A673 (cell line): ENCODE data around the gene KRTAP4-7. TPM values are rescaled to one million over a fixed set of nuclear protein-coding genes. Genes with fewer than 3 reads are reported as not detected.
"Not testable (repeated sequence)": the region's sequence is repeated elsewhere in the genome, so short reads cannot be mapped to it uniquely, and the experiment has no call there.

Source experiments
- BruUV-seq: library from RNA; stranded (reverse); fragments of 400-500 nt; replicated peaks from 2 replicates; lab custom pipeline; 2021; lab: Mats Ljungman, UMichigan
- CTCF ChIA-PET: fragments of 300-600 bp; sonication (Branson Sonifier 250); formaldehyde crosslinking; loops from one replicate; lab custom pipeline; 2022; ENCODE audit warnings: antibody characterized with exemption; lab: Charles Lee
- POLR2A ChIA-PET: fragments of 300-600 bp; sonication (Branson Sonifier 250); formaldehyde crosslinking; loops from one replicate; lab custom pipeline; 2022; ENCODE audit warnings: antibody characterized with exemption; ENCODE audit not compliant: low non-redundant PET; lab: Charles Lee
- DNase-seq: peaks from one replicate; pipeline ENCODE4 v3.0.0-alpha.2; 2015; ENCODE audit warnings: low spot score
- H3K27ac ChIP-seq: fragments of 200-600 bp; sonication (generic); 2 replicates; pipeline ENCODE4 v1.5.1; 2016; ENCODE audit warnings: mixed run types, low read depth, mild to moderate bottlenecking, mixed read lengths, antibody characterized with exemption, low read length; ENCODE audit not compliant: poor library complexity, severe bottlenecking
- H3K27me3 ChIP-seq: fragments of 200-600 bp; sonication (generic); replicated peaks from 2 replicates; pipeline ENCODE4 v1.6.1; 2017; ENCODE audit warnings: mixed run types, low read depth, mild to moderate bottlenecking, mixed read lengths, antibody characterized with exemption, low read length; ENCODE audit not compliant: insufficient read depth, poor library complexity
- H3K36me3 ChIP-seq: fragments of 200-600 bp; sonication (generic); 2 replicates; pipeline ENCODE4 v1.6.1; 2016; ENCODE audit warnings: mixed run types, mild to moderate bottlenecking, mixed read lengths, antibody characterized with exemption, low read length; ENCODE audit not compliant: insufficient read depth, poor library complexity, severe bottlenecking
- H3K4me1 ChIP-seq: fragments of 200-600 bp; sonication (generic); 2 replicates; pipeline ENCODE4 v1.6.1; 2017; ENCODE audit warnings: mixed run types, mild to moderate bottlenecking, mixed read lengths, antibody characterized with exemption, low read length; ENCODE audit not compliant: insufficient read depth, poor library complexity, severe bottlenecking
- H3K4me3 ChIP-seq: fragments of 200-600 bp; sonication (generic); 2 replicates; pipeline ENCODE4 v1.5.1; 2016; ENCODE audit warnings: low read depth, mixed run types, mild to moderate bottlenecking, mixed read lengths, low read length; ENCODE audit not compliant: poor library complexity, severe bottlenecking
- H3K9me3 ChIP-seq: fragments of 200-600 bp; sonication (generic); 2 replicates; pipeline ENCODE4 v1.6.1; 2016; ENCODE audit warnings: mixed run types, low read depth, mild to moderate bottlenecking, mixed read lengths, antibody characterized with exemption, low read length; ENCODE audit not compliant: poor library complexity, severe bottlenecking
- EZH2 ChIP-seq: fragments of 200-600 bp; sonication (generic); IDR thresholded peaks from 2 replicates; pipeline ENCODE4 v1.6.1; 2017; ENCODE audit warnings: borderline replicate concordance, low read depth, mild to moderate bottlenecking, mixed read lengths, antibody characterized with exemption, low read length; ENCODE audit not compliant: poor library complexity, severe bottlenecking
- intact Hi-C: fragments of 100-400 bp; cut with micrococcal nuclease; formaldehyde crosslinking; loops from one replicate; pipeline ENCODE4 v1.10.0; 2022; ENCODE audit not compliant: unreplicated experiment
- total RNA-seq: library from RNA; stranded (reverse); gene quantifications from 2 replicates; pipeline ENCODE4 v1.2.3, GENCODE V29; 2021
- TF ChIP-seq, protein P1 (sequence below): fragments of 300-800, 200-600 bp; sonication (generic); conservative IDR thresholded peaks from 2 replicates; pipeline ENCODE4 v1.5.1; 2017; ENCODE audit warnings: low read depth, mild to moderate bottlenecking, antibody characterized with exemption, low read length, moderate library complexity, mixed read lengths

KRTAP4-7 gene
- total RNA-seq, 1 experiment from 2014 or later = not detected

DNA sequence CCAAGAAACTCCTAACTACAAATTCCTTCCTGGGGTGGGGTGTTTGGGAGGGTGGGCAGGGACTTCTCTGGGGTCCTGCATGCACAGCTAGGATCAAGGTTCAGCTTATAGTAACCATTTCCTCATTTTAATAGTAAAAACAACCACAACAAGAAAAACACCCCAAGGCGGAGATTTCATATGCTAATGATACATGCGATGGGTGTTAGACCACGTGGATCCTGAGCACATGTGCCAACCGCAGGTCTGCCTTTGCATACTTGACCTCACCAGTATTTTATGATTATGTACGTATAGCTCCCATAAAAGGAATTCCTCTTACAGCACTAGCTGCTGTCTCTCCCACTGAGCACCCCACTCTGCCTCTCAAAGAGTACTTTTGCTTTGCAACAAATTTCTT is 32.3 kb downstream of the KRTAP4-7 start:
- Histone ChIP-seq H3K4me1 (no peaks in the 10 kb centered on the region), H3K27me3 (no peaks in the 10 kb centered on the region), H3K9me3 (no peaks in the 10 kb centered on the region), H3K27ac (no peak overlapping the region), H3K4me3 (no peak overlapping the region), H3K36me3 (no peaks in the 10 kb centered on the region)
- intact Hi-C loops = no loop called here
- CTCF ChIA-PET = no interaction called here
- no peak for TF ChIP-seq EZH2
- TF ChIP-seq, protein P1, sequence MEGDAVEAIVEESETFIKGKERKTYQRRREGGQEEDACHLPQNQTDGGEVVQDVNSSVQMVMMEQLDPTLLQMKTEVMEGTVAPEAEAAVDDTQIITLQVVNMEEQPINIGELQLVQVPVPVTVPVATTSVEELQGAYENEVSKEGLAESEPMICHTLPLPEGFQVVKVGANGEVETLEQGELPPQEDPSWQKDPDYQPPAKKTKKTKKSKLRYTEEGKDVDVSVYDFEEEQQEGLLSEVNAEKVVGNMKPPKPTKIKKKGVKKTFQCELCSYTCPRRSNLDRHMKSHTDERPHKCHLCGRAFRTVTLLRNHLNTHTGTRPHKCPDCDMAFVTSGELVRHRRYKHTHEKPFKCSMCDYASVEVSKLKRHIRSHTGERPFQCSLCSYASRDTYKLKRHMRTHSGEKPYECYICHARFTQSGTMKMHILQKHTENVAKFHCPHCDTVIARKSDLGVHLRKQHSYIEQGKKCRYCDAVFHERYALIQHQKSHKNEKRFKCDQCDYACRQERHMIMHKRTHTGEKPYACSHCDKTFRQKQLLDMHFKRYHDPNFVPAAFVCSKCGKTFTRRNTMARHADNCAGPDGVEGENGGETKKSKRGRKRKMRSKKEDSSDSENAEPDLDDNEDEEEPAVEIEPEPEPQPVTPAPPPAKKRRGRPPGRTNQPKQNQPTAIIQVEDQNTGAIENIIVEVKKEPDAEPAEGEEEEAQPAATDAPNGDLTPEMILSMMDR = no peak
- no TSS peak for BruUV-seq
- DNase-seq = no peak
- POLR2A ChIA-PET = no interaction called here

DNA sequence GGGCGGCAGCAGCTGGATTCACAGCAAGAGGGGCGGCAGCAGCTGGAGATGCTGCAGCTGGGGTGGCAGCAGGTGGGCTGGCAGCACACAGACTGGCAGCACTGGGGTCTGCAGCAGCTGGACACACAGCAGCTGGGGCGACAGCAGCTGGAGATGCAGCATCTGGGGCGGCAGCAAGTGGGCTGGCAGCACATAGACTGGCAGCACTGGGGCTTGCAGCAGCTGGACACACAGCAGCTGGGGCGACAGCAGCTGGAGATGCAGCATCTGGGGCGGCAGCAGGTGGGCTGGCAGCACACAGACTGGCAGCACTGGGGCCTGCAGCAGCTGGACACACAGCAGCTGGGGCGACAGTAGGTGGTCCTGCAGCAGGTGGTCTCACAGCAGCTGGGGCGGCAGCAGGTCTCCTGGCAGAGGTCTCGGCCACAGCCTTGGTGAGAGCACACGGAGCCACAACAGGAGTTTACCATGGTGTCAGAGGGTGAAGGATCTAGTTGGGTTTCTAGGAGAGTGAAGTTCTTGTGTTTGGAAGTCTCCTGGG is 34.0 kb downstream of the KRTAP4-7 start, which contains the start of gene KRTAP4-11:
TSS of gene KRTAP4-11 (minus strand) at position 528 of the 541 bp plus-strand sequence. CDS start at position 470, 58 bp downstream.
- H3K36me3 ChIP-seq, H3K4me1 ChIP-seq, CTCF ChIA-PET, DNase-seq, H3K4me3 ChIP-seq, H3K27ac ChIP-seq, H3K9me3 ChIP-seq, BruUV-seq, POLR2A ChIA-PET, H3K27me3 ChIP-seq, intact Hi-C loops: not testable (repeated sequence)

DNA sequence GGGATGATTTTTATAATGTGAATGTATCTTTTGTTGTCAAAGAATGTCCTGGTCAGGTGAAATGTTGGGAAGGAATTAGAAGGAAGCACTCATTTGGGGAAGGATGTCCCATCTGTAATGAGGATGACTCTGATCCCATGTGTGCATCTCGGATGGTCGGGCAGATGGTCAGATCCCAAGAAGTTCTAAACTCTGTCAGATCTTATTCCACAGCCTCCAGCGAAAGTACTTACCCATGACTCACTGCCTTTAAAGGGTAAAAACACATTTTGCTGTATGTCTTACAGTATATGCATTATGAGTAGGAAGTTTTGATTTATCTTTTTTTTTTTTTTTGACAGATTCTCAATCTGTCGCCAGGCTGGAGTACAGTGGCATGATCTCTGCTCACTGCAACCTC is 34.8 kb downstream of the KRTAP4-7 start:
- no TSS peak for BruUV-seq
- H3K36me3 ChIP-seq = no peaks in the 10 kb centered on the region
- H3K27ac ChIP-seq = no peak overlapping the region
- CTCF ChIA-PET = no interaction called here
- no peaks in the 10 kb centered on the region for H3K4me1 ChIP-seq
- TF ChIP-seq, protein P1 = no peak
- no peak for TF ChIP-seq EZH2
- DNase-seq = no peak
- no peaks in the 10 kb centered on the region for H3K9me3 ChIP-seq
- POLR2A ChIA-PET = no interaction called here
- no peaks in the 10 kb centered on the region for H3K27me3 ChIP-seq
- no peak overlapping the region for H3K4me3 ChIP-seq
- intact Hi-C loops = no loop called here

DNA sequence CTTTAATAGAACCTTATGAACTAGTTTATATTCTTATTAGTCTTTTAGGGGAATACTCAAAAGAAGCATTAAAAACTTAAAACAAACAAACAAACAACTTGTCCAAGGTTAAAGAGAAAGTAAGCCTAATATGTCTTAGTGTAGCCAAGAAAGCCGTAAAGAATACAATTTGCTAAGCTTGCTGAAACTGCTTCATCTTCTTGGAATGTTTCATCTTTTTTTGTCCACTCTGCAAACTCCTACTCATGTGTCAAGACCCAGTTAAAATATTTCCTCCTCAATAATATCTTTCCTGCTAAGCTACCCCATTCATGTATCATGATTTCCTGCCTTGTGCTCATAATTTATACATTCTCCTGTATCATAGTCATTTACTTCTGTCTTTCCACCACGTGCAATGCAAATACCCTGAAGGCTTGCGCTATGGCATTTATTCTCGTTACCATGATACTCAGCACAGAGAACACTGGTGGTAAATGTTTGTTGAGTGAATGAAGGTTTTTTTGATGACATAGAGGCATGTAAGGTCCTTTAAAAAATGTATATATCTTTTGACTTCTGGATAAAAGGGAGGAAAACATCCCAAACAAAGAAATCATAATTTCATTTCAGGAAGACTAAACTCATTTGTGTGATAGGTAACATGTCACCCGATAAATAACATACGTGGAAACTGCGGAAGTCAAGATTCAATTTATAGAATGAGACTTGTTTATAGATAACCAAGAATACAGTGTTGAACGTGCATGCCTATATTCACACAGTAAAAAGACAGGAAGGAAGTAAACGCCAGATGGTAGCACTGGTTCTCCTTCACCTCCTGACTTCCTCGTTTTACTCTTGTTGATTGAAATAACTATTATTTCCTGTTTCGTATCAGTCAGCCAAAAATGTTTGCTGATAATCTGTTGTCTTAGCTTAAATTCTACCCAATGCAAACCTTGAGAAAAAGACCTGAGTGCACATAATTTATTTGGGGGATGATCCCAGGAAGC is 36.0 kb downstream of the KRTAP4-7 start:
- CTCF ChIA-PET, H3K27me3 ChIP-seq, POLR2A ChIA-PET: not testable (repeated sequence)

More for the DNA sequence above, 36.0 kb downstream of the KRTAP4-7 start:
- DNase-seq, BruUV-seq, H3K36me3 ChIP-seq, H3K9me3 ChIP-seq, intact Hi-C loops, H3K4me3 ChIP-seq, H3K27ac ChIP-seq, H3K4me1 ChIP-seq: not testable (repeated sequence)
